CD4-positive, alpha-beta T cell treated with Interleukin-6 at 100 ng/mL for 8 hours (primary cell): ENCODE results near the gene RUFY1.

Source experiments
- DNase-seq: peaks from one replicate; pipeline ENCODE4 v3.0.0-alpha.2; 2020; ENCODE audit warnings: mixed read lengths, low spot score

RUFY1 gene

DNA sequence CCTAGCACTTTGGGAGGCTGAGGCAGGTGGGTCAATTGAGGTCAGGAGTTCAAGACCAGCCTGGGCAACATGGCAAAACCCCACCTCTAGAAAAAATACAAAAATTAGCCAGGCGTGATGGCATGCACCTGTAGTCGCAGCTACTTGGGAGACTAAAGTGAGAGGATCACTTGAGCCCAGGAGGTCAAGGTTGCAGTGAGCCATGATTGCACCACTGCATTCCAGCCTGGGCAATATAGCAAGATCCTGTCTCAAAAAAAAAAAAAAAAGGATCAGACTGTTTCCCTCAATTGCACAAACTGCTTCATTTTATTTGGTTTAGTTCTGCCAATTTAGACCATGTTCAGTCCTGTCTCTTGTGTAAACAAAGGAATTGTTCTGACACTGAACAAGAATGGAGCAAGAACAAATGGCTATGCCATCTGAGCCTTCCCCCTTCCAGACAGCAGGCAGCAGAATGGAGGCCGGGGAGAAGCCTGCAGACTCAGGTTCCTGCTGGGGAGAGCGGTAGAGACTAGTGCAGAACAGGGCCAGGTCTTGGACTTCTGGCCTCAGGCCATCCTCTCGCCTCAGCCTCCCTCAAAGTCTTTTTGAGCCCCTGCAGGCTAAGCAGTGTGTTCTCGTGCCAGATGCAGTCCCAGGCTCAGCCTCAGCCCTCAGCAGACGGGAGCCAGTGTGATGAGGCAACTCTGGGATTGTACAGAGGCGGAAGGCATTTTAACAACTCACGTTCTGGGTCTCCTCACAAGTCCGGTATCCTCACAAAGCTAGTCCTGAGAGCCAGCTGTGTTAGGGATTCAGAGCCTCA is 54.9 kb downstream of the RUFY1 start:
- no peak for DNase-seq

DNA sequence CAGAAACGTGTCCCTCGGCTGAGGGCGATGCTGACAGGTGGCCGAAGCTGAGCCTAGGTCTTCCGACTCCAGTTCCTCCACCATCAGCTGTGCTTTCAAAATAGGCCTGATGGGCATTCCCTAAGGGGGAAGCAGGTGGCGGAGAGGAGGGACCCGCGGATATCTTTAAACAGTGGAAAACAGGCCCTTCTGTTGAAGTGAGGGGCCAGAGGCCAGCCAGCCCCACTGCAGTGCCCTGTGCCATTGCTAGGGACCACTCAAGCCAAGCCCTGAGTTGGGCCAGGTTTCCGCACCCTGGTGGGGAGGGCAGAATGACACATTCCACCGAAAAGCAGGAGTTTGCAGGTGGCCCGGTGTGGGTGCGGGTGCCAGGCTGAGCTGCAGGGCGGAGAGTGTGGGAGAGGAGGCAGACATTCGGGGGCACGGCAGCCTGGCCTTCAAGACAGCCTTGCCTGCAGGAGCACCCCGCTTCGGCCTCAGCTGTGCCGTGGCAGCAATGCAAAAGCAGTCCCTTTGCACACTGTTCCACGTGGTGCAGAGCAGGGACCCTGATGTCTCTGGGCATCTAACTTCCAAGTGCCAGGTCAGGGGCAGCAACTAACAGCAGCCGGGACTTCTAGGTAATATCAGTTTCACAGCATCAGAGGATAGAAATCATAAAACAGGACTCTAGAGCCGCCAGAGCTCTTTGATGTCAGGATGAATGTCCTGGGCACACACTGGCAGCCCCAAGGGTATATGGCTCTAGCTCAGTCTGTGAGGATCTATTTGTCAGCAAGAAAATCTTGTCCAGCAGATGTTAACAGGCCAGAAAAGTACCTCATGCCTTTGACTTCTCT is 55.9 kb downstream of the RUFY1 start:
- DNase-seq: no peak

DNA sequence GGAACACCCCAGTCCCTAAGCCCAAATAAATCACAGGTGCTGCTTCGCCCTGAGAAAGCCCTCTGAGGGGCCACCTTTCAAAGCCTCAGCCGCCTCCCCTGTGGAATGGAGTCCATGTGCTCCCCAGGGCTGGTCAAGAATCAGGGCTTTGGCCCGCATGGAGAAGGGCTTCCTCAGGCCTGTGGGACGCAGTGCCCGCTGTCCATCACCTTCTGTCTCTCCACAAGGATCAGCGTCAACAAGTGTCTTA is 56.5 kb downstream of the RUFY1 start:
- no peak for DNase-seq

DNA sequence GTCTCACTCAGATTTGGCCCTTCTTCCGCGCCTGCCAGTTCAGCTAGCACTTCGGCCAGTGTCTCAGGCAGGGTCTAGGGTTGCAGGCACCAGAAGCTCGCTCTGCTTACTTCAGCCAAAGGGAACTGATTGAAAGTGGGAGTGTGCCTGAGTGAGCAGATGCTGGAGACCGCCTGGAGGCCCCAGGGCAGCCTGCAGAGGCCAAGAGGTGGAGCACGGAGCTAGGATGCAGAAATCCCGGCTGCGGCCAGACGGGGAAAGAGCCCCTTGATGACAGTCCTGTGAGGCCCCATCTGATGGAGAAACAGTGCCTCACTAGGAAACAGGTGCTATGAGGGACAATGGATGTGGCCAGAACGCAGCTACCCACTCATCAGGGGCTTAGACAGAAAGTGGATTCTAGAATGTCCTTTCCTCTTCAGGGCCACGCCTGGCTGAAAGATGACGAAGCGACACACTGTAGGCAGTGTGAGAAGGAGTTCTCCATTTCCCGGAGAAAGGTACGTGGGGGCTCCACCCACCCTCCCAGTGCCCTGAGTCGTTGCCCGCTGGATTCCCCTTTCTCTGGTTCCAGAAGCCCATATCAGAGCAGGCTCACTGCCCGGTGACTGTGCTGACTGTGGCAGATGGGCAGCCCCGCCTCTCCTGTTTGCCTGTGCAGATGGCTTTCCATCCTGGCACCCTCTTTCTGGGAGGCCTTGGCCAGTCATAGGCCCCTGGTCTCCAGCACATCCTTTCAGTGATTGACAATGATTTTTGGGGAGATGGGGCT is 57.0 kb downstream of the RUFY1 start:
- DNase-seq: no peak

DNA sequence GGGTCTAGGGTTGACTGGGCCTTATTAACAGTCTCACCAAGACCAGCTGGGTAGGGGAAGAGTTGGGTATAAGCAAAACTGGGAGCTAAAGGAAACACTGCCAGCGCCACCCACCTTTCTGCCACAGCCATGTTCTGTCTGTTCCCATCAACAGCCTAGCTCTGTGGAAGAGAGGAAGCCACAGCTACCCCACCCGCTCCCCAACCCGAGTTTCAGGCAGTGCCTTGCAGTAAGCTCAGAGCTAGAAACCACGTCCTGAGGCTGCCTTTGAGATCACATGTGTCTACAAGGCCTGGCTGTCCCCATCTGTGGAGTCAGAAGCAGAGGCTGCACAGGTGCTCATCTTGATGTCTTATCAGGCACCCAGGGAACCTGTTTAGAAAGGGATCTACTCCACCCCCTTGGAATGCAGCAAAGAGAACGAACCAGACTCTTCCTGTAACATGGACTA is 57.8 kb downstream of the RUFY1 start:
- peak; percentile 60 for DNase-seq

DNA sequence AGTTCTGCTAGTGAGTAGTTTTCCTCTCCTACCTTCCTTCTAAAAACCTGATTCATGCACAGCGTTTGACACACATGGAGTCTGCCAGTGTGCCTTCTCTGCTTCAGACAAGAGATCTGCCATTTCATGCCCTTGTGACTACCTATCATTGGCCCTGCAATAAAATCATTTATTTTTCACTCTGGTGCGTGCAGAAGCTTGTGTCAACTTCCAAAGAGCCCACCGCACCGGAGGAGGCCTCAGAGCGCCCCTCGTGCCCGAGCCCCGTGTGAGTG is 59.4 kb downstream of the RUFY1 start:
- DNase-seq: no peak

DNA sequence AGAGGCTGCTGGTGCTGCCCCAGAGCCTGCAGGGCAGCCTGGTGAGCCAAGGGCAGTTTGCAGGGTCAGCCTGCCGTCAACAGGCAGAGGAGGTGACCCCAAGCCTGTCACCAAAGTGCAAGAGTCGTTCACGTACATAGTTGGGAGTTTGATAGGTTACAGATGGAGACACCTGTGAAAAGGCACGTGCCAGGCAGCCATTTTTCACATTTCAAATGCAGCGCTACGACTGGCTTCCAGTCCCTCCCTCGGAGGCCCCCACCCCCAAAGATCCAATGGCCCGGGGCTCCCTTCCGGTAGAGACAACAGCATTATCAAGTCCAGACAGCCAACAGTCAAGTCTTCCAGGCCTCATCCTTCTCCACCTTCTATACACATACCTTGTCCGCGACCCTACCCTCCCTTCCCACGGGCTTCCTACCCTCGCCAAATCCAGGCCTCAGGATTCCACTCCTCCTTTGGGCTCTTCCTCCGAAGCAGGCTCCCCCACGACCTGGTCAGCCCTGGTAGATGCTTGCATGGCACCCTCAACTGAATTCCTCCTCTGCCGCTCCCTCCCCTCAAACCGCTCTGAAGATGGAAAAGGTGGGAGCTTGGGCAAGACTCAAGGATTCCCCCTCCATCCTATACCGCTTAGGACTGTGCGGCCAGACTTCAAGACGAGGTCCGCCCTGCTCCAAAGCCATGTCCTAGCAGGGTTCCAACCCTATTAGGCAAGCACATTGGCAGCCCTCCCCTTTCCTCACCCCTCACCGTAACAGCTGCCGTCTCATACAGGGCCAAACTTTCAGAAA is 60.0 kb downstream of the RUFY1 start:
- no peak for DNase-seq

DNA sequence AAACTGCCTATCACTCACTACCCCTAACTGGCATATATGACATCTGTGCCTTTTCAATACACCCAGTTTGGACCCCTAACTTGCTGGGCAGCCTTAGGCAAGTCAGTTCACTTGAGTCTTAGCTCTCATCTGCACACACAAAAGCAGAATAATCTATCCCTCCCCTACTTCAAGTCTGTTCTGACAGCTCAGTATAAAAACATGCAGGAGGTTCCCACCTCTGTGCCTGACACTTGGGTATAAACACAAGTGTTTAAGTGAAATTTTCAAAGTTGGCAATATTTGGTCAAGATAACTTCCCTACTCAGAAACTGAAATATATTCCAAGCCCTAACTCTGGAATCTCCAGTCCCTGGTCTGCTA is 60.5 kb downstream of the RUFY1 start:
- no peak for DNase-seq

DNA sequence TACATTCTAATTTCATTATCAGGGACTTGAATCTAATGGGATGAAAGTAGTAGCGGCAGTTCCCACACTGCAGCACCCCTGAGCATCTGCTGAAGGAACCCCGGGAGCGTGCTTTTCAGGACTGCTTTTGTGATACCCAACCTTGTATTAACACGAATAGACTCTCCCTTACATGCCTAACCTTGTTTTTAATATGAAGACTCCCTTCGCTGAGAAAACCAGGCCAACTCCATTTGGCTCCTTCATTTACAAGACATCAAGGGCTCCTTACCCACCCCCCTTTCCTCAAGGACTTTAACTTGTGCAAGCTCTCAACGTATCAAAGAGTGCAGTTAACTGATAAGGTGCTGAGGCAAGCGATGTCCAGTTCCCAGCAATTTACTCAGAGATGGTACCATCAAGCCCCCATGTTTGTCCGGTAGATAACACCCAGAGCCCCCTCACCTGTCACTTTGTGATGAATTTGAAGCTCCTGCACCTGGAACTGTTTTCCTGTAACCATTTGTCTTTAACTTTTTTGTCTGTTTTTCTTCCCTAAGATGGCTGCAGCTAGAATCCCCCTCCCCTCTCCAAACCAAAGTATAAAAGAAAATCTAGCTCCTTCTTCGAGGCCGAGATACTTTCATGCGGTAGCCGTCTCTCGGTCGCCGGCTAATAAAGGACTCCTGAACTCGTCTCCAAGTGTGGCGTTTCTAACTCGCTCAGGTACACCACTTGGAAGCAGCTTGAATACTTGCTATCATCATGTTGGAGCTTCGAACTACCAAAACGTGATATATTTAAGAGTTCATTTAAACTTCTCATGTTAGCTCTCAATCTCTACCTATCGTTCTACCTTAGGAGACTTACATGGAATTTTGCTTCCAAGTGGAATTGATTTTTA is 62.5 kb downstream of the RUFY1 start:
- no peak for DNase-seq

DNA sequence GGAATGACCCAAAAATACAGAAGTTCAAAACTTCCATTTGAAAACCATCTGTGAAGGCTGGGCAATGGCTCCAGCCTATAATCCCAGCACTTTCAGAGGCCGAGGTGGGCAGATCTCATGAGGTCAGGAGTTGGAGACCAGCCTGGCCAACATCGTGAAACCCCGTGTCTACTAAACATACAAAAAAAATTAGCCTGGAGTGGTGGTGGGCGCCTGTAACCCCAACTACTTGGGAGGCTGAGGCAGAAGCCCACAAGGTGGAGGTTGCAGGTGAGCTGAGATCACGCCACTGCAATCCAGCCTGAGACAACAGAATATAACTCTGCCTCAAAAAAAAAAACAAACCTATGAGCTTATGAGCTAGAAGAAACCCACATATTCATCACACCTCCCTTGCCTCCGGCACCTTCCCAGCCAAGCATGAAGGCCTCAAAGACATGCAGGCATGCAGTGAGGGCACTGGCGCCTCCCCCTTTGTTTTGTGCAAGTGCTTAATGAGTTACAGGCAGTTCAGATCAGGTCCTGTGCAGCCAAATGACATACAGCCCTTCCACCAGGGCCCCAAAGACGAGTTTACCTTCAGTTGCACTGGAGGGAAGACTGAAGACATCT is 63.2 kb downstream of the RUFY1 start:
- no peak for DNase-seq

DNA sequence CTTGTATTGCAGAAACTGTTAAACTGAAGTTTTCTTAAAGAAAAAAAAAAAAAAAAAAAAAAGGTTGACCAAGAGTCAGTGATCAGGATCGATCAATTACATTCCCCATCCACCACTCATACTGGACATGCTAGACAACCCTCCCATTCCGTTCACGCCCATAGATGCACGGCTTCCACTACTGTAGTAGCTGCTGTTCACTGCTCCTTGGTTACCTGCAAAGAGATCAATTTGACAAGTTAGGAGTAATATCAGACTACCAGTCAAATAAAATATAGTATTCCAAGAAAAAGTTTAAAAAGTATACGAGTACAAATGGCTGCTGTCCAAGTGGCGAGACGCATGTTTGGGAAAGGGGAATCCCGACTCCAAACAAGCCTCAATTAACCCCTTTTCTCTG is 64.4 kb downstream of the RUFY1 start:
- no peak for DNase-seq

DNA sequence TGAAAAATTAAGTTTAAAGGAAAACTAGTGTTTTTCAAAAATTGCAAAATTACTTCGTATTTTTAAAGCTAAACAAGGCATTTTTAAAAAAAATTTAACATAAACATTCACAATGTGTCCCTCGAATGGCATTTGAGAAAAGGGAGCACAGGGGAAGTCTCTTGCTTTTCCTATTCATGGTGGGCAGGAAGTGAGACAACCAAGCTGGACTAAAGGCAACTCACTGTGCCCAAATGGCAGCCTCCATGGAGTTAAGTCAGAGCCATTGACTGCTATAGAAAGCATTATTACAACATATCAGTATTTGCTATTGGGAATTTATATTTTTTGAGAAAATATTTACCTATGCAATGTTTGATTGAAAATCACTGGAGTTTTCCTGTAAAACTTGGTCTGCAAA is 64.8 kb downstream of the RUFY1 start:
- DNase-seq: no peak

DNA sequence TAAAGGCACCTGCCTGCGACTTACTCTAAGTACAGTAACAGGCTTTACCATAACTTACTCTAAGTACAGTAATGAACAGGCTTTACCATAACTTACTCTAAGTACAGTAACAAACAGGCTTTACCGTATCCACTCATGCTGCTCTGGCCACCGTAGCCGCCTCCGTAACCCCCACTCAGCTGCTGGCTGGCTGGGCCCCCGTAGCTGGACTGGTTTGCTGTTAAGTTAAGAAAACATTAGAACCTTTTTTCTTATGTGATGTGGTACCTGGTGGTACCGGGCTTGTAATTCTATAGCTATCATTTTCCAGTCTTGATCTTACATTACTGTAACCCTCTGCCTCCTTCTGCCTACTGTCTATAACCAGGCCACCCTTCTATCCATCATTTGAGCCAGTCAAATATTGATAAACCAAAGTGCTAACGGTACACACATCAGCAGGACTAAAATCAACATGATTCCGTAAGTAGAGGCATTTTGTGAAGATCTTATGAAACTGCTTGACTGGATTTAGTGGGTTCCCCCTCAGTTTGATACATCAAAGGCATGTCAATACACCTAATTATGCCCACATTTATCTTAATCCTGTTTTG is 65.7 kb downstream of the RUFY1 start:
- no peak for DNase-seq

DNA sequence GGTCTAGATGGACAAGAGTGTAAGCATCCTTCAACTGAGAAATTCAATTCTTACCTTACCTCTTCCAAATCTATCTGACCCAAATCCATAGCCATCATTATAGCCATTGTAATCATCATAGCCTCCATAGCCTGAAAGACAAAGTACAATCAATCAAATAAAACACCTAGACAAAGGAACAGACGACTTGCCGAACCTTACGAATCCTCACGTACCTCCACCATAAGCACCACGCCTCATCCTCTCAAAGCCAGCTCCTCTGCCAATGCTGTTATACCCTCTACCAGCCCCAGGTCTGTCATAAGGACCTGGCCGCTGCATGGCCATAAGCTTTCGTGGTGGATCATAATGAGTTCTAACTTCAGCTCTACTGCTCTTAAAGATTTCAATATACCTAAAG is 67.6 kb downstream of the RUFY1 start:
- no peak for DNase-seq

DNA sequence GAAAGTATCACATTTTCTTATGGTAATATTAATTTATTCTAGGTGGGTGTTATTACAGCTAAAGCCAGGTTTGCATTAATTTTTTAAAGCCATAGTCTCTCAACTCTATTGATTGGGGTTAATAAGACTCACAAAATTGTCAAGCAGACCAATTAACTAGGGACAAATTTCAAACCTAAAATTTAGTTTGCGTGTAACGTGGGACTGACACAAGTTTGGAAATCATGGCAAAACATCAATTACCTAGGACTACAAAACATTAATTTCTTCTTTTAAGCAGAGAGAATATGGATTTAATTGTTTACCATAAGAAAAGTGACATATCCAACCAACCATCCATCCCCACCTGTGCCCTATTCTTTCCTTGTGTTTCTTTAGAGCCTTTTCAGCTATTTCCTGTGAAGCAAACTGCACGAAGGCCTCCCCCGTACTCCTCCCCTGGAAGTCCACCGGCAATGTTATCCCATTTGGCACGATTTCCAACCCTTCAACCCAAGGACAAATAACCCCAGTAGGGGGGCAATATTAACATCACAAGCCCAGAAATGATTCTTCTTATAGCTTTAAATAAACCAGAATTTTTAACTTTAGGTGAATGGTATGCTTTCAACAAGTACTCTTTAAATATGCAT is 68.7 kb downstream of the RUFY1 start:
- no peak for DNase-seq

DNA sequence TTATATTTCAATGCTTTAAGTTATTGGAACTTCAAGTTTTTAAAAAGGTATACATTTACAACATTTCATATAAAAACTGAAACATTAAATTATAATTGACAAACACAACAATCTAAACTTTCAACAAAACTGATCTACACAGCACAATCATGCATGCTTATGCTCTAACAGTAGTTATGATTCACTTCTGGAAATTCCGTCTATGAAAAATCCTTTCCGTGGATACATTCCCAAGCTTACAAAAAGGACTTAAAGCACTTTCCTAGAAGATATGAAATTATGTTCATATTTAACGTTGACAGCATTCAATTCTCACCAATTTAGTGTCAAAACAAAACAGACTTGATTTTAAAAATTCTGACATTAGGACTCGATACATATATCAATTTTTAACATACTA is 69.4 kb downstream of the RUFY1 start:
- no peak for DNase-seq

DNA sequence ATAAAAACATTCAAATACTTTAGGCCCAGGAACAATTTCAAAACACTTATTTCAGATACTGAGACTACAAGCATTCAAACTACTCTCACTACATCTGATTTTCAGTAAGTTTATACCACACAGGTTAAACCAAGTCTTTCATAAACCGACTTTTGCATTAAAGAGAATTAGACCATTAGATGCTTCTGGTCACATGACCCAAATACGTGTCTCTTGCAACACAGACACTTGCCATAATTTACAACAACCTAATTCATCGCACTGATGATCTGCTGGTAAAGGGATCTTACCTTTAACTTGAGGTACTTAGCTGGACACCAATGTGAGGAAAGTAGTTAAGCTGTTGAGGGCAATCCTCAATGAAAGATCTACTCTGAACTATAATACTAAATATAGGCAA is 69.9 kb downstream of the RUFY1 start:
- no peak for DNase-seq

DNA sequence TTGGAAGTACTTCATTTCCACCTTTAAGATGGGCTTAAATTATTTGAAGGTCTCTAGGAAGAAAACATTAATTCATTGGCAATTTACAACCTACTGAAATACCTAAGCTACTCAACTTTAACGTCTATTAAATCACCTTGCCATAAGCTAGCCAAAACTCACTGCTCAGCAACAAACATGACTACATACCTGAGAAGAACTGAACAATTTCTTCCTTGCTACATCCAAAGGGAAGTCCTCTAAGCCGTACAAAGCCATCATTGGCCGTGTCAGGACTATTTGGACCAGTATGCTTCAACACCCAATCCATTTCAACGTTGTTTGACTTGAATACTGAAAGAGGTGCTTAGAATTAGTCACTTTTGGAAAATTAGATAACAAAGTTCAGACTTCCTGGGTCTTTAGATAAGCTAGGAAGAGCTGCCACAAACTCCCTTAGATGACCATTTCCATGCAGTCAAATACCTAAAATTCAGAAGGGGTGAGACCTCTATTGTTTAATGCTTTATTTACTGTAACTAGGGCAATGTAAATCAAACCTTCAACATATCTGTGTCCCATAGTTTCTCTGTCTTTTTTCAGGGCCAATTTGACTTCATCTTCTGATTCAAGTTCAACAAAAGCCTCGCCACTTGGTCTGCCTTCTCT is 70.5 kb downstream of the RUFY1 start:
- no peak for DNase-seq

DNA sequence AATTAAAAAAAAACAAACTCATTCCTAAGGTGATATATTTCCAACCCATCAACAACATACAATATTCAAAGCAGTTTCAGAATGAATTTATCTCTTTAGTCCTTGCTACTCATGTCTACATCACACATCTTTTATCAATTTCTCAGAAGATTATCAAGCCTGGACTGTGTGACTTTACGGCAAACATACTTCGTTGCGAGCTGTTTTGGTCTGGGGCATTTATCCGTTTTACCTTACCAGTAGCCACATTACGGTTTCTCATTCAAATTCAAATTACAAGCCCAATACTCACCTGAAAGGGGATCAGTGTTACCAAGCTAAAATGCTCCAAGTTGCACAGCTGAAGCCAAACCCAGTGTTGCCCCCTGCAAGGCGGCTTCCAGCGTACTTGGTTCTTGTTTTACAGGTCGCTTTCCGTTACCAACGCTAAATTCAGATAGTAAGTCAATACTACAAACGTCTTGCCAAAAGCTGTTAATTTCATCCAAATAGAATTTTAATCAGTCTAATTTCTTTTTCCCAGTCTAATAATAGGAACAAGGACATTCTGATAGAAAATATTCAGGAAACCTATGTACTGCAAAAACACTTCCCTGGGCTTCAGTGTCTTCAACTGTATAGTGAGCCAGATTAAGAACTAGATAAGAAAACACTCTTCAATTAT is 71.3 kb downstream of the RUFY1 start:
- DNase-seq: no peak
